WTC11 (cell line): ENCODE results near the gene CFAP100.

Experiments
- ATF3 ChIP-seq: sonication (generic); formaldehyde crosslinking; conservative IDR thresholded peaks from 2 replicates; pipeline ENCODE4 v1.8.1; 2022; ENCODE audit warnings: mild to moderate bottlenecking, missing genetic modification reagents
- ESRRA ChIP-seq: sonication (generic); formaldehyde crosslinking; IDR thresholded peaks from 2 replicates; pipeline ENCODE4 v1.8.1; 2022; ENCODE audit warnings: mild to moderate bottlenecking, missing genetic modification reagents, borderline replicate concordance
- NR3C1 ChIP-seq: sonication (generic); formaldehyde crosslinking; conservative IDR thresholded peaks from 2 replicates; pipeline ENCODE4 v1.8.1; 2023; ENCODE audit warnings: low read depth, mild to moderate bottlenecking, missing genetic modification reagents

GRCh38 chr3:126371096-126371705 is 23.5 kb upstream of the CFAP100 start:
- TF ChIP-seq ESRRA (CRISPR knock-in tag), result no peak
- no peak for TF ChIP-seq NR3C1 (CRISPR knock-in tag)
- TF ChIP-seq ATF3 (CRISPR knock-in tag), result no peak
